Measurements from ENCODE around the gene NCOA7. TPM values are rescaled to one million over a fixed set of nuclear protein-coding genes. Genes with fewer than 3 reads are reported as not detected.

NCOA7 gene
- total and polyA plus RNA-seq, 10 of the 15 experiments (the other 5 are each of a cell fraction or from before 2014, with no cell fraction given) = 18.9 to 50.3 (median 34.2) TPM

DNA sequence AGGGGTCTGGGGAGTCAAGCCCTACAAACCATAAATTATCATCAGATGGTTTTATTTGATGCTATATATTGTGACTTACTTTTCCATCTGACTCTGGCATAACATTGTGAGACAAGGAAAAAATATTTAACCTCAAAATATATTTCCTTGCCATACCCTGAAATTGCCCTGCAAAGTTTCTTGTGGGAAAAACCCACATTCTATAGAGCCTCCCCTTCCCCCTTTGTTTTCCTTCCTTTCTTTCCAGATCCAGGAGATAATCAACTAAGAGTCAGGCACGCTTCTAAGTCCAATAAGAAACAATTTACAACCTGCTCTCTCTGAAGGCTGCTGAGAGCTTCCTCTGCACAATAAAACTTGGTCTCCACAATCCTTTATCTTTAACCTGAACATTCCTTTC, 148.3 kb downstream of the NCOA7 start (continued):
- TF ChIP-seq, protein P1, sequence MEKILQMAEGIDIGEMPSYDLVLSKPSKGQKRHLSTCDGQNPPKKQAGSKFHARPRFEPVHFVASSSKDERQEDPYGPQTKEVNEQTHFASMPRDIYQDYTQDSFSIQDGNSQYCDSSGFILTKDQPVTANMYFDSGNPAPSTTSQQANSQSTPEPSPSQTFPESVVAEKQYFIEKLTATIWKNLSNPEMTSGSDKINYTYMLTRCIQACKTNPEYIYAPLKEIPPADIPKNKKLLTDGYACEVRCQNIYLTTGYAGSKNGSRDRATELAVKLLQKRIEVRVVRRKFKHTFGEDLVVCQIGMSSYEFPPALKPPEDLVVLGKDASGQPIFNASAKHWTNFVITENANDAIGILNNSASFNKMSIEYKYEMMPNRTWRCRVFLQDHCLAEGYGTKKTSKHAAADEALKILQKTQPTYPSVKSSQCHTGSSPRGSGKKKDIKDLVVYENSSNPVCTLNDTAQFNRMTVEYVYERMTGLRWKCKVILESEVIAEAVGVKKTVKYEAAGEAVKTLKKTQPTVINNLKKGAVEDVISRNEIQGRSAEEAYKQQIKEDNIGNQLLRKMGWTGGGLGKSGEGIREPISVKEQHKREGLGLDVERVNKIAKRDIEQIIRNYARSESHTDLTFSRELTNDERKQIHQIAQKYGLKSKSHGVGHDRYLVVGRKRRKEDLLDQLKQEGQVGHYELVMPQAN (conservative IDR thresholded peaks at IDR 0.05) = no peak

DNA sequence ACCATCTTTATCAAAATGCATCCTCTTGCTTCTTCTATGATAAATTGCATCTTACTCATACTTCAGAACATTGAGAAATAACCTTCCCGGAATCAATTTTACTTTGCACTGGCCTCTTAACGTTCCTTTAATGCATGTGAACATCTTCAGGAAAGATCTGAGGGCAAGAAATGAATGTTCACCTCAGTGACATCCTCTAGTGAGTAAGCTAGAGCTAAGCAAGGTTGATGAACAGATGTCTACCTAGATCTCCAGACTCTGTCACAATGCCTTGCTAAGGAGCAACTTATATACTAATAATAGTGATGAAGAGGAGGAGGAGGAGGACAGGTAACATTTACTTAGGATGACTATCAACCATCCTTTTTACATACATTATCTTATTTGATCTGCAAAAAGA, 149.0 kb downstream of the NCOA7 start:
- no peak overlapping the region for H3K4me3 ChIP-seq
- no peak overlapping the region for H2AFZ ChIP-seq (ENCODE audit: control insufficient read depth, low read depth, low read length)
- intact Hi-C loops (cut with micrococcal nuclease; ENCODE audit: unreplicated experiment) = no loop called here
- TF ChIP-seq BACH1 (IDR thresholded peaks at IDR 0.05; ENCODE audit: borderline replicate concordance) = no peak
- no peak for TF ChIP-seq RFX5 (IDR thresholded peaks at IDR 0.05; ENCODE audit: low read depth, low read length)
- no peak for TF ChIP-seq FOXK2 (IDR thresholded peaks at IDR 0.05)
- TF ChIP-seq CHD1 (IDR thresholded peaks at IDR 0.05; ENCODE audit: low read depth, low read length) = no peak
- no peak for TF ChIP-seq RAD21 (IDR thresholded peaks at IDR 0.05; ENCODE audit: insufficient read depth, low read depth, low read length)
- no peak for TF ChIP-seq JUNB (IDR thresholded peaks at IDR 0.05)
- TF ChIP-seq FOXM1 (IDR thresholded peaks at IDR 0.05; ENCODE audit: low read depth, low read length) = no peak
- TF ChIP-seq, protein P2, sequence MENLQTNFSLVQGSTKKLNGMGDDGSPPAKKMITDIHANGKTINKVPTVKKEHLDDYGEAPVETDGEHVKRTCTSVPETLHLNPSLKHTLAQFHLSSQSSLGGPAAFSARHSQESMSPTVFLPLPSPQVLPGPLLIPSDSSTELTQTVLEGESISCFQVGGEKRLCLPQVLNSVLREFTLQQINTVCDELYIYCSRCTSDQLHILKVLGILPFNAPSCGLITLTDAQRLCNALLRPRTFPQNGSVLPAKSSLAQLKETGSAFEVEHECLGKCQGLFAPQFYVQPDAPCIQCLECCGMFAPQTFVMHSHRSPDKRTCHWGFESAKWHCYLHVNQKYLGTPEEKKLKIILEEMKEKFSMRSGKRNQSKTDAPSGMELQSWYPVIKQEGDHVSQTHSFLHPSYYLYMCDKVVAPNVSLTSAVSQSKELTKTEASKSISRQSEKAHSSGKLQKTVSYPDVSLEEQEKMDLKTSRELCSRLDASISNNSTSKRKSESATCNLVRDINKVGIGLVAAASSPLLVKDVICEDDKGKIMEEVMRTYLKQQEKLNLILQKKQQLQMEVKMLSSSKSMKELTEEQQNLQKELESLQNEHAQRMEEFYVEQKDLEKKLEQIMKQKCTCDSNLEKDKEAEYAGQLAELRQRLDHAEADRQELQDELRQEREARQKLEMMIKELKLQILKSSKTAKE (IDR thresholded peaks at IDR 0.05; ENCODE audit: low read depth, poor library complexity, severe bottlenecking) = no peak
- no peak for TF ChIP-seq ZNF217 (IDR thresholded peaks at IDR 0.05)
- TF ChIP-seq TCF12 (IDR thresholded peaks at IDR 0.05; ENCODE audit: low read depth, low read length) = no peak
- in situ Hi-C loops (cut with MboI) = no loop called here
- no peak overlapping the region for H3K9ac ChIP-seq (ENCODE audit: control insufficient read depth, insufficient read depth, low read length)
- CTCF ChIA-PET = interaction anchor here (0.6 to 1.9 kb wide), 2 partner anchors 20 to 35 kb away, joined by 3 to 5 read pairs; no protein-coding TSS in a partner anchor
- SMC1A ChIA-PET (ENCODE audit: uncharacterized antibody, unreplicated experiment) = interaction anchor here (0.8 to 1.7 kb wide), 4 partner anchors 13 to 42 kb away, joined by 3 to 5 read pairs (median 3); no protein-coding TSS in a partner anchor
- POLR2A ChIA-PET = no interaction called here
- no TSS peak for BruUV-seq (replicated peaks)
- no peak overlapping the region for H3K27ac ChIP-seq (ENCODE audit: control insufficient read depth, insufficient read depth)
- no peaks in the 10 kb centered on the region for H3K36me3 ChIP-seq (ENCODE audit: control insufficient read depth in 2 of 2, insufficient read depth in 2 of 2, low read length in 1 of 2)
- H3K79me2 ChIP-seq (ENCODE audit: control insufficient read depth, insufficient read depth, low read length) = no peaks in the 10 kb centered on the region
- DNase-seq (ENCODE audit: low read depth, low spot score) (no peak), FAIRE-seq (no peak), ATAC-seq (no peak)
- RAD21 ChIA-PET (ENCODE audit: unreplicated experiment) = no interaction called here
- no peak overlapping the region for H3K4me2 ChIP-seq (ENCODE audit: control insufficient read depth, insufficient read depth)
- no peaks in the 10 kb centered on the region for H3K4me1 ChIP-seq (ENCODE audit: control insufficient read depth, insufficient read depth, low read length)
- H3K27me3 ChIP-seq (replicated peaks in 1 of 2; ENCODE audit: control insufficient read depth in 2 of 2, insufficient read depth in 2 of 2, low read length in 1 of 2) = no peaks in the 10 kb centered on the region
- whole genome bisulfite sequencing (ENCODE audit: insufficient coverage, insufficient replicate concordance, low lambda C conversion rate, missing lambda C conversion rate) = 19% methylated on average over 2 of the region's 2 CpGs
- H3K9me3 ChIP-seq (replicated peaks; ENCODE audit: control insufficient read depth, insufficient read depth, low read length) = no peaks in the 10 kb centered on the region
- no peaks in the 10 kb centered on the region for H4K20me1 ChIP-seq (ENCODE audit: control insufficient read depth, insufficient read depth)

Measured in GM12878 (cell line).